ENCODE data around the gene RRP9.

GRCh38 chr3:51982838-51983577, 41.3 kb upstream of the RRP9 start, which contains the start of gene ACY1:
- TF ChIP-seq, protein P1, sequence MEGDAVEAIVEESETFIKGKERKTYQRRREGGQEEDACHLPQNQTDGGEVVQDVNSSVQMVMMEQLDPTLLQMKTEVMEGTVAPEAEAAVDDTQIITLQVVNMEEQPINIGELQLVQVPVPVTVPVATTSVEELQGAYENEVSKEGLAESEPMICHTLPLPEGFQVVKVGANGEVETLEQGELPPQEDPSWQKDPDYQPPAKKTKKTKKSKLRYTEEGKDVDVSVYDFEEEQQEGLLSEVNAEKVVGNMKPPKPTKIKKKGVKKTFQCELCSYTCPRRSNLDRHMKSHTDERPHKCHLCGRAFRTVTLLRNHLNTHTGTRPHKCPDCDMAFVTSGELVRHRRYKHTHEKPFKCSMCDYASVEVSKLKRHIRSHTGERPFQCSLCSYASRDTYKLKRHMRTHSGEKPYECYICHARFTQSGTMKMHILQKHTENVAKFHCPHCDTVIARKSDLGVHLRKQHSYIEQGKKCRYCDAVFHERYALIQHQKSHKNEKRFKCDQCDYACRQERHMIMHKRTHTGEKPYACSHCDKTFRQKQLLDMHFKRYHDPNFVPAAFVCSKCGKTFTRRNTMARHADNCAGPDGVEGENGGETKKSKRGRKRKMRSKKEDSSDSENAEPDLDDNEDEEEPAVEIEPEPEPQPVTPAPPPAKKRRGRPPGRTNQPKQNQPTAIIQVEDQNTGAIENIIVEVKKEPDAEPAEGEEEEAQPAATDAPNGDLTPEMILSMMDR (conservative IDR thresholded peaks at IDR 0.05; ENCODE audit: low read depth, low read length) = no peak
- no peak for TF ChIP-seq EZH2 (IDR thresholded peaks at IDR 0.05; ENCODE audit: borderline replicate concordance, low read depth, low read length, poor library complexity, severe bottlenecking)
